ENCODE data around the gene GZF1.

GZF1 gene

GRCh38 chr20:23403751-23404150 lies 41.8 kb downstream of the GZF1 start:
- no peak for ATAC-seq
- no peak for TF ChIP-seq OSR1 (CRISPR knock-in tag; IDR thresholded peaks at IDR 0.05)
- no peak for TF ChIP-seq ARNTL (CRISPR knock-in tag; IDR thresholded peaks at IDR 0.05; ENCODE audit: borderline replicate concordance, low read depth)
- TF ChIP-seq GLIS3 (CRISPR knock-in tag; IDR thresholded peaks at IDR 0.05): no peak
- TF ChIP-seq, protein P1, sequence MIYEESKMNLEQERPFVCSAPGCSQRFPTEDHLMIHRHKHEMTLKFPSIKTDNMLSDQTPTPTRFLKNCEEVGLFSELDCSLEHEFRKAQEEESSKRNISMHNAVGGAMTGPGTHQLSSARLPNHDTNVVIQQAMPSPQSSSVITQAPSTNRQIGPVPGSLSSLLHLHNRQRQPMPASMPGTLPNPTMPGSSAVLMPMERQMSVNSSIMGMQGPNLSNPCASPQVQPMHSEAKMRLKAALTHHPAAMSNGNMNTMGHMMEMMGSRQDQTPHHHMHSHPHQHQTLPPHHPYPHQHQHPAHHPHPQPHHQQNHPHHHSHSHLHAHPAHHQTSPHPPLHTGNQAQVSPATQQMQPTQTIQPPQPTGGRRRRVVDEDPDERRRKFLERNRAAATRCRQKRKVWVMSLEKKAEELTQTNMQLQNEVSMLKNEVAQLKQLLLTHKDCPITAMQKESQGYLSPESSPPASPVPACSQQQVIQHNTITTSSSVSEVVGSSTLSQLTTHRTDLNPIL (CRISPR knock-in tag; IDR thresholded peaks at IDR 0.05; ENCODE audit: low read depth): no peak
- no peak for TF ChIP-seq TCF4 (CRISPR knock-in tag; IDR thresholded peaks at IDR 0.05; ENCODE audit: borderline replicate concordance)
- no peak for TF ChIP-seq RARB (CRISPR knock-in tag; IDR thresholded peaks at IDR 0.05)
- no peak for TF ChIP-seq TSHZ2 (CRISPR knock-in tag; IDR thresholded peaks at IDR 0.05)
- no peak for TF ChIP-seq PATZ1 (CRISPR knock-in tag; IDR thresholded peaks at IDR 0.05; ENCODE audit: borderline replicate concordance)
- TF ChIP-seq ZFP30 (CRISPR knock-in tag; IDR thresholded peaks at IDR 0.05): no peak
- no peak for TF ChIP-seq PPARA (CRISPR knock-in tag; IDR thresholded peaks at IDR 0.05; ENCODE audit: borderline replicate concordance)

- no peak for ATAC-seq
- TF ChIP-seq TOX (CRISPR knock-in tag; IDR thresholded peaks at IDR 0.05; ENCODE audit: borderline replicate concordance): no peak
- no peak for TF ChIP-seq ESRRG (CRISPR knock-in tag; IDR thresholded peaks at IDR 0.05)
- TF ChIP-seq ZC3H10 (CRISPR knock-in tag; IDR thresholded peaks at IDR 0.05): no peak
- no peak for TF ChIP-seq ZNF8 (CRISPR knock-in tag; IDR thresholded peaks at IDR 0.05)
- TF ChIP-seq ZFP30 (CRISPR knock-in tag; IDR thresholded peaks at IDR 0.05): no peak
- TF ChIP-seq CSDC2 (CRISPR knock-in tag; IDR thresholded peaks at IDR 0.05): no peak
Measured at GRCh38 chr20:23404196-23404595, 42.2 kb downstream of the GZF1 start.

GRCh38 chr20:23406880-23407279 lies 44.9 kb downstream of the GZF1 start:
- TF ChIP-seq CSRNP3 (CRISPR knock-in tag; IDR thresholded peaks at IDR 0.05): no peak
- TF ChIP-seq ZFP30 (CRISPR knock-in tag; IDR thresholded peaks at IDR 0.05): no peak
- TF ChIP-seq TCF4 (CRISPR knock-in tag; IDR thresholded peaks at IDR 0.05; ENCODE audit: borderline replicate concordance): no peak
- no peak for TF ChIP-seq TSHZ2 (CRISPR knock-in tag; IDR thresholded peaks at IDR 0.05)
- no peak for TF ChIP-seq RARB (CRISPR knock-in tag; IDR thresholded peaks at IDR 0.05)
- no peak for TF ChIP-seq ARNTL (CRISPR knock-in tag; IDR thresholded peaks at IDR 0.05; ENCODE audit: borderline replicate concordance, low read depth)
- TF ChIP-seq GLIS3 (CRISPR knock-in tag; IDR thresholded peaks at IDR 0.05): no peak
- TF ChIP-seq, protein P1 (CRISPR knock-in tag; IDR thresholded peaks at IDR 0.05; ENCODE audit: low read depth): no peak
- TF ChIP-seq CSDC2 (CRISPR knock-in tag; IDR thresholded peaks at IDR 0.05): no peak
- TF ChIP-seq, protein P2, sequence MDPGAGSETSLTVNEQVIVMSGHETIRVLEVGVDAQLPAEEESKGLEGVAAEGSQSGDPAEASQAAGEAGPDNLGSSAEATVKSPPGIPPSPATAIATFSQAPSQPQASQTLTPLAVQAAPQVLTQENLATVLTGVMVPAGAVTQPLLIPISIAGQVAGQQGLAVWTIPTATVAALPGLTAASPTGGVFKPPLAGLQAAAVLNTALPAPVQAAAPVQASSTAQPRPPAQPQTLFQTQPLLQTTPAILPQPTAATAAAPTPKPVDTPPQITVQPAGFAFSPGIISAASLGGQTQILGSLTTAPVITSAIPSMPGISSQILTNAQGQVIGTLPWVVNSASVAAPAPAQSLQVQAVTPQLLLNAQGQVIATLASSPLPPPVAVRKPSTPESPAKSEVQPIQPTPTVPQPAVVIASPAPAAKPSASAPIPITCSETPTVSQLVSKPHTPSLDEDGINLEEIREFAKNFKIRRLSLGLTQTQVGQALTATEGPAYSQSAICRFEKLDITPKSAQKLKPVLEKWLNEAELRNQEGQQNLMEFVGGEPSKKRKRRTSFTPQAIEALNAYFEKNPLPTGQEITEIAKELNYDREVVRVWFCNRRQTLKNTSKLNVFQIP (CRISPR knock-in tag; IDR thresholded peaks at IDR 0.05; ENCODE audit: borderline replicate concordance, low read depth): no peak
- TF ChIP-seq ESRRG (CRISPR knock-in tag; IDR thresholded peaks at IDR 0.05): no peak
- no peak for TF ChIP-seq ZNF565 (CRISPR knock-in tag; conservative IDR thresholded peaks at IDR 0.05; ENCODE audit: low read depth)
- TF ChIP-seq ZNF70 (CRISPR knock-in tag; IDR thresholded peaks at IDR 0.05): no peak
- TF ChIP-seq BACH2 (CRISPR knock-in tag; IDR thresholded peaks at IDR 0.05; ENCODE audit: borderline replicate concordance): no peak
- no peak for TF ChIP-seq PPARA (CRISPR knock-in tag; IDR thresholded peaks at IDR 0.05; ENCODE audit: borderline replicate concordance)
- TF ChIP-seq ZC3H10 (CRISPR knock-in tag; IDR thresholded peaks at IDR 0.05): no peak
- TF ChIP-seq SNAI2 (CRISPR knock-in tag; IDR thresholded peaks at IDR 0.05): no peak
- TF ChIP-seq OSR1 (CRISPR knock-in tag; IDR thresholded peaks at IDR 0.05): no peak
- ATAC-seq: no peak
